ENCODE measurements around the gene C6orf58. TPM values are rescaled to one million over a fixed set of nuclear protein-coding genes. Genes with fewer than 3 reads are reported as not detected.
A peak's percentile ranks its signal among the peaks of the same experiment; 100 is the strongest.

The C6orf58 gene
- total RNA-seq (2021): not detected in 2 replicates
- long read RNA-seq: 0 reads

DNA sequence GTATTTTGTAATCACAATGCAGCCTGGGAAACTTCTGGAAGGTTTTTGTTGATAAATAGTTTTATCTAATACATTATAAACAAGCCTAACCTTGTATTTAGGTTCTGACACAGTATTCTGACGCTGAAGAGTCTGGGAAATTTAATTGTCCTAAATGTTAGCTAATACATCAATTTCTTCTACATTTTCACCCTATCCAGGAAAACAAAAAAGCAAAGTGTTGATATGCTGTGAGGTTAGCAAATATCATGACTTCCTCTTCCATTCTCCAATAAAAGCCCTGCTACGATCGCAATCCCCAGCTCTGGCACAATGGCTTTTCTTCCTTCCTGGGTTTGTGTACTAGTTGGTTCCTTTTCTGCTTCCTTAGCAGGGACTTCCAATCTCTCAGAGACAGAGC, at the start of gene C6orf58:
Gene C6orf58, plus strand, starts transcription at position 301 of the 400 bp plus-strand sequence. Its CDS starts 12 bp downstream, at position 313.
- H3K9me3 ChIP-seq (ENCODE audit: control insufficient read depth, low read depth, low read length): no peaks in the 10 kb centered on the region

More for the DNA sequence above, at the start of gene C6orf58:
- Histone ChIP-seq H3K9ac (ENCODE audit: extremely low read depth, insufficient read length, low read length) (no peak within 1 kb of the TSS), H3K23me2 (ENCODE audit: insufficient read length, low read depth, low read length, poor library complexity, severe bottlenecking) (no peaks in the 10 kb centered on the region), H3K18ac (ENCODE audit: insufficient read length, low read depth, low read length) (no peak within 1 kb of the TSS), H3K27me3 (ENCODE audit: insufficient read depth, low read length) (no peaks in the 10 kb centered on the region), H3T11ph (ENCODE audit: low read length) (no peak within 1 kb of the TSS), H3K4me1 (ENCODE audit: insufficient read depth, low read length) (no peaks in the 10 kb centered on the region), H3K4me2 (ENCODE audit: insufficient read depth, insufficient read length, low read length) (no peak within 1 kb of the TSS), H3K4ac (ENCODE audit: low read depth, low read length) (no peak within 1 kb of the TSS), H2BK20ac (ENCODE audit: low read depth, low read length, poor library complexity, severe bottlenecking) (no peak within 1 kb of the TSS), H3K79me2 (ENCODE audit: insufficient read depth, low read length) (no peaks in the 10 kb centered on the region), H2BK5ac (ENCODE audit: insufficient read length, low read length) (no peak within 1 kb of the TSS), H4K5ac (ENCODE audit: insufficient read length, low read depth, low read length) (no peak within 1 kb of the TSS), H2BK12ac (ENCODE audit: insufficient read length, low read depth, low read length) (no peak within 1 kb of the TSS), H2AK5ac (ENCODE audit: insufficient read length, low read length) (no peak within 1 kb of the TSS), H4K8ac (replicated peaks; ENCODE audit: insufficient read length, low read depth, low read length) (no peak within 1 kb of the TSS), H3K23ac (ENCODE audit: insufficient read length, low read depth, low read length) (no peak within 1 kb of the TSS), H3K79me1 (ENCODE audit: insufficient read depth, low read depth, low read length, poor library complexity, severe bottlenecking) (no peaks in the 10 kb centered on the region), H2AFZ (ENCODE audit: low read length) (no peak within 1 kb of the TSS), H4K91ac (ENCODE audit: insufficient read length, low read depth, low read length) (no peak within 1 kb of the TSS), H2BK15ac (ENCODE audit: low read depth, low read length) (no peak within 1 kb of the TSS), H3K14ac (ENCODE audit: insufficient read depth, low read length) (no peak within 1 kb of the TSS), H2BK120ac (ENCODE audit: low read depth, low read length, poor library complexity, severe bottlenecking) (no peak within 1 kb of the TSS), H3K56ac (ENCODE audit: insufficient read length, low read depth, low read length) (no peak within 1 kb of the TSS), H4K20me1 (ENCODE audit: control insufficient read depth, insufficient read depth, insufficient read length) (no peaks in the 10 kb centered on the region), H3K27ac (ENCODE audit: insufficient read length, low read depth, low read length) (no peak within 1 kb of the TSS)
- no peaks in the 10 kb centered on the region for H3K9me3 Mint-ChIP-seq
- no peak within 1 kb of the TSS for H3K4me3 Mint-ChIP-seq
- WGBS (ENCODE audit: extremely low coverage, insufficient read length, low lambda C conversion rate): no CpG with 5 or more reads among the region's 3 CpGs
- peak within 1 kb of the TSS in 1 of 3 experiments; percentile 21; a peak in 1 of 7 replicates for H3K27ac Mint-ChIP-seq
- no peak for DNase-seq
- H3K4me1 Mint-ChIP-seq: no peaks in the 10 kb centered on the region
- TF ChIP-seq CTCF (conservative IDR thresholded peaks at IDR 0.05): no peak
- no peaks in the 10 kb centered on the region for H3K27me3 Mint-ChIP-seq (ENCODE audit: low read depth)
- no peaks in the 10 kb centered on the region for H3K36me3 Mint-ChIP-seq (ENCODE audit: insufficient read depth in 1 of 3, low read depth in 3 of 3)

Measured in H9 (cell line).